PFSK-1 (cell line): Measurements from ENCODE around the gene TNNI3K.

Source experiments
- POLR2AphosphoS5 ChIP-seq: IDR thresholded peaks from 2 replicates; pipeline ENCODE4 v1.6.1; 2012; ENCODE audit warnings: low read depth, mild to moderate bottlenecking, control low read depth, low read length, moderate library complexity
- REST ChIP-seq, 2 experiments: IDR thresholded peaks; 2 replicates each; pipeline versions ENCODE4 v1.6.1 to v1.8.0; 2011 to 2012; ENCODE audit warnings: low read depth in 2 of 2, low read length in 2 of 2, control low read depth in 1 of 2, inconsistent platforms in 1 of 2, mild to moderate bottlenecking in 1 of 2, moderate library complexity in 1 of 2; ENCODE audit not compliant: insufficient read depth in 1 of 2
- TAF1 ChIP-seq: IDR thresholded peaks from 2 replicates; pipeline ENCODE4 v1.6.1; 2012; ENCODE audit warnings: low read length, control low read depth, borderline replicate concordance; ENCODE audit not compliant: insufficient read depth

DNA sequence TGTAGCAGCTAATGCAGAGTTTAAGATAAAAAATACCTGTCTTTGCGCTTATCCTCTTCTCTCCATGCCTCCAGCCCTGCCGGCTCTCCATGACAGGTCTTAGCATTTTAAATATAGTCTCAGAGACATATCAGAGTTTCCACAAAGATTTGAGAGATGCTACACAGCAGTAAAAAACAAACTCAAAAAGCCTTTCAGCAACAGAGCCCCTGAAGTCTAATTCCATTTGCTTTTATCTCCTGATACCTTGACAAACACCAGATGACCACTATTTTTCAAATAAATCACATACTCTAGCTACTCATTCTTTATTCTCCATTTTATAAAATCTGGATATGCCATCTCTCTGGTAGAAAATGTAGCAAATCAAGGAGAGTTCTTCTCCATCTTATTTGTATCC lies 356.8 kb downstream of the TNNI3K start:
- TF ChIP-seq REST (IDR thresholded peaks at IDR 0.05; ENCODE audit: insufficient read depth in 1 of 2, low read depth in 2 of 2, low read length in 2 of 2) (no peak), POLR2AphosphoS5 (no peak), TAF1 (no peak)
